BLaER1 treated with 17β-estradiol and CSF1 and Interleukin-3, amounts not matched to agents 10 nM and 100 nM (cell line): ENCODE data around the gene SLC12A6.

Source experiments
- H3K27ac ChIP-seq, 11 experiments: shearing (Covaris generic); formaldehyde crosslinking; 2 replicates each; pipeline ENCODE4 v1.8.1; 2022
- H3K27me3 ChIP-seq, 11 experiments: shearing (Covaris generic); formaldehyde crosslinking; 2 replicates each; pipeline ENCODE4 v1.8.1; 2022
- H3K36me3 ChIP-seq, 11 experiments: shearing (Covaris generic); formaldehyde crosslinking; 2 replicates each; pipeline ENCODE4 v1.8.1; 2022
- H3K4me1 ChIP-seq, 10 experiments: shearing (Covaris generic); formaldehyde crosslinking; 2 replicates each; pipeline ENCODE4 v1.8.1; 2022
- H3K4me2 ChIP-seq, 11 experiments: shearing (Covaris generic); formaldehyde crosslinking; 2 replicates each; pipeline ENCODE4 v1.8.1; 2022
- H3K4me3 ChIP-seq, 10 experiments: shearing (Covaris generic); formaldehyde crosslinking; 2 replicates each; pipeline ENCODE4 v1.8.1; 2022
- H3K9ac ChIP-seq, 11 experiments: shearing (Covaris generic); formaldehyde crosslinking; 2 replicates each; pipeline ENCODE4 v1.8.1; 2022
- H3K9me3 ChIP-seq, 11 experiments: shearing (Covaris generic); formaldehyde crosslinking; replicated peaks in 1 of 11; 2 replicates each; pipeline ENCODE4 v1.8.1; 2022
- H4K20me1 ChIP-seq, 11 experiments: shearing (Covaris generic); formaldehyde crosslinking; 2 replicates each; pipeline ENCODE4 v1.8.1; 2022
- Cebpa-rat ChIP-seq, 11 experiments: shearing (Covaris generic); IDR thresholded peaks; 2 replicates each; pipeline ENCODE4 v1.8.1; 2022

Gene SLC12A6

GRCh38 chr15:34367101-34368081 is 29.8 kb upstream of the SLC12A6 start, which contains the start of gene LPCAT4:
Gene LPCAT4 (minus strand): TSS chr15:34367196. CDS start chr15:34367100, 96 bp downstream.
- Histone ChIP-seq H4K20me1 (peaks cover 0 to 28% (median 15%) of the 10 kb centered on the region in 11 experiments; a peak in 15 of 22 replicates), H3K9ac (peak within 1 kb of the TSS; percentile 84 to 98 (median 92)), H3K4me2 (peak within 1 kb of the TSS; percentile 83 to 99 (median 97)), H3K27ac (peak within 1 kb of the TSS; percentile 80 to 97 (median 94)), H3K27me3 (no peaks in the 10 kb centered on the region), H3K36me3 (peaks cover 10 to 22% (median 17%) of the 10 kb centered on the region in 11 experiments; a peak in 21 of 22 replicates), H3K9me3 (no peaks in the 10 kb centered on the region; a peak in 1 of 22 replicates), H3K4me3 (peak within 1 kb of the TSS; percentile 71 to 93 (median 82)), H3K4me1 (peaks cover 40 to 66% (median 61%) of the 10 kb centered on the region in 10 experiments)
- no peak for TF ChIP-seq Cebpa-rat (IDR thresholded peaks at IDR 0.05)

GRCh38 chr15:34366271-34367065 is 28.9 kb upstream of the SLC12A6 start:
- H3K4me1 ChIP-seq = peaks cover 43 to 72% (median 64%) of the 10 kb centered on the region in 10 experiments
- H3K27me3 ChIP-seq = no peaks in the 10 kb centered on the region
- H3K9ac ChIP-seq = peak overlapping the region; percentile 57 to 98 (median 92); a peak in 21 of 22 replicates
- H3K36me3 ChIP-seq = peaks cover 15 to 32% (median 23%) of the 10 kb centered on the region in 11 experiments
- peak overlapping the region; percentile 83 to 99 (median 97) for H3K4me2 ChIP-seq
- TF ChIP-seq Cebpa-rat (IDR thresholded peaks at IDR 0.05) = no peak
- peak overlapping the region; percentile 71 to 93 (median 82) for H3K4me3 ChIP-seq
- peaks cover 0 to 28% (median 15%) of the 10 kb centered on the region in 11 experiments; a peak in 15 of 22 replicates for H4K20me1 ChIP-seq
- no peaks in the 10 kb centered on the region for H3K9me3 ChIP-seq
- peak overlapping the region in 9 of 11 experiments; percentile 27 to 97 (median 94); a peak in 16 of 22 replicates for H3K27ac ChIP-seq

GRCh38 chr15:34365836-34366235 is 28.3 kb upstream of the SLC12A6 start:
- H3K36me3 ChIP-seq = peaks cover 21 to 38% (median 29%) of the 10 kb centered on the region in 11 experiments
- H3K4me2 ChIP-seq = peak overlapping the region; percentile 83 to 99 (median 97)
- peak overlapping the region; percentile 71 to 93 (median 82) for H3K4me3 ChIP-seq
- no peak for TF ChIP-seq Cebpa-rat (IDR thresholded peaks at IDR 0.05)
- no peaks in the 10 kb centered on the region for H3K9me3 ChIP-seq
- H3K4me1 ChIP-seq = peaks cover 43 to 72% (median 64%) of the 10 kb centered on the region in 10 experiments
- H3K27me3 ChIP-seq = no peaks in the 10 kb centered on the region
- H4K20me1 ChIP-seq = peaks cover 0 to 28% (median 15%) of the 10 kb centered on the region in 11 experiments; a peak in 15 of 22 replicates
- H3K9ac ChIP-seq = peak overlapping the region; percentile 57 to 98 (median 88); a peak in 21 of 22 replicates
- peak overlapping the region in 9 of 11 experiments; percentile 27 to 97 (median 60); a peak in 15 of 22 replicates for H3K27ac ChIP-seq

GRCh38 chr15:34365091-34365825 is 27.7 kb upstream of the SLC12A6 start:
- Histone ChIP-seq H3K4me3 (peak overlapping the region; percentile 71 to 93 (median 82)), H3K4me1 (peaks cover 43 to 67% (median 60%) of the 10 kb centered on the region in 10 experiments), H4K20me1 (peaks cover 0 to 30% (median 15%) of the 10 kb centered on the region in 11 experiments; a peak in 15 of 22 replicates), H3K9ac (peak overlapping the region; percentile 3 to 98 (median 88); a peak in 16 of 22 replicates), H3K27me3 (no peaks in the 10 kb centered on the region), H3K27ac (peak overlapping the region in 9 of 11 experiments; percentile 20 to 95 (median 43); a peak in 12 of 22 replicates), H3K36me3 (peaks cover 27 to 44% (median 35%) of the 10 kb centered on the region in 11 experiments), H3K9me3 (no peaks in the 10 kb centered on the region), H3K4me2 (peak overlapping the region; percentile 83 to 99 (median 97))
- TF ChIP-seq Cebpa-rat (IDR thresholded peaks at IDR 0.05) = no peak

- peaks cover 0 to 42% (median 15%) of the 10 kb centered on the region in 11 experiments; a peak in 15 of 22 replicates for H4K20me1 ChIP-seq
- H3K9ac ChIP-seq = no peak overlapping the region
- H3K9me3 ChIP-seq = no peaks in the 10 kb centered on the region
- H3K27ac ChIP-seq = no peak overlapping the region
- TF ChIP-seq Cebpa-rat (IDR thresholded peaks at IDR 0.05) = no peak
- H3K27me3 ChIP-seq = no peaks in the 10 kb centered on the region
- peaks cover 43 to 55% (median 51%) of the 10 kb centered on the region in 10 experiments for H3K4me1 ChIP-seq
- H3K4me2 ChIP-seq = peak overlapping the region in 6 of 11 experiments; percentile 12 to 97 (median 73); a peak in 9 of 22 replicates
- peaks cover 39 to 56% (median 47%) of the 10 kb centered on the region in 11 experiments for H3K36me3 ChIP-seq
- H3K4me3 ChIP-seq = no peak overlapping the region
These were observed 26.5 kb upstream of the SLC12A6 start for GRCh38 chr15:34364041-34364440.

- TF ChIP-seq Cebpa-rat (IDR thresholded peaks at IDR 0.05) = no peak
- peak overlapping the region in 1 of 11 experiments; percentile 9; a peak in 1 of 22 replicates for H3K27ac ChIP-seq
- peaks cover 56 to 74% (median 65%) of the 10 kb centered on the region in 11 experiments for H3K36me3 ChIP-seq
- peaks cover 31 to 44% (median 40%) of the 10 kb centered on the region in 10 experiments for H3K4me1 ChIP-seq
- H3K4me2 ChIP-seq = peak overlapping the region in 8 of 11 experiments; percentile 1 to 97 (median 41); a peak in 14 of 22 replicates
- peak overlapping the region in 1 of 11 experiments; percentile 40; a peak in 2 of 22 replicates for H3K9ac ChIP-seq
- no peaks in the 10 kb centered on the region for H3K9me3 ChIP-seq
- no peak overlapping the region for H3K4me3 ChIP-seq
- H4K20me1 ChIP-seq = peaks cover 0 to 50% (median 15%) of the 10 kb centered on the region in 11 experiments; a peak in 15 of 22 replicates
- H3K27me3 ChIP-seq = no peaks in the 10 kb centered on the region
These were observed 24.6 kb upstream of the SLC12A6 start for GRCh38 chr15:34362047-34362773.

- H3K27me3 ChIP-seq = no peaks in the 10 kb centered on the region
- peaks cover 0 to 56% (median 15%) of the 10 kb centered on the region in 11 experiments; a peak in 15 of 22 replicates for H4K20me1 ChIP-seq
- H3K4me2 ChIP-seq = no peak overlapping the region
- H3K4me3 ChIP-seq = no peak overlapping the region
- H3K9me3 ChIP-seq = no peaks in the 10 kb centered on the region
- peaks cover 30 to 49% (median 40%) of the 10 kb centered on the region in 10 experiments for H3K4me1 ChIP-seq
- no peak overlapping the region for H3K27ac ChIP-seq
- peaks cover 66 to 83% (median 74%) of the 10 kb centered on the region in 11 experiments for H3K36me3 ChIP-seq
- TF ChIP-seq Cebpa-rat (IDR thresholded peaks at IDR 0.05) = no peak
- no peak overlapping the region for H3K9ac ChIP-seq
These were observed 23.7 kb upstream of the SLC12A6 start for GRCh38 chr15:34361278-34361677.
